Measurements from ENCODE around the gene WNT9B. TPM values are rescaled to one million over a fixed set of nuclear protein-coding genes. Genes with fewer than 3 reads are reported as not detected.

WNT9B gene
- total and polyA plus RNA-seq, 2 of the 13 experiments (the other 11 are each of a cell fraction or from before 2014, with no cell fraction given): not detected

DNA sequence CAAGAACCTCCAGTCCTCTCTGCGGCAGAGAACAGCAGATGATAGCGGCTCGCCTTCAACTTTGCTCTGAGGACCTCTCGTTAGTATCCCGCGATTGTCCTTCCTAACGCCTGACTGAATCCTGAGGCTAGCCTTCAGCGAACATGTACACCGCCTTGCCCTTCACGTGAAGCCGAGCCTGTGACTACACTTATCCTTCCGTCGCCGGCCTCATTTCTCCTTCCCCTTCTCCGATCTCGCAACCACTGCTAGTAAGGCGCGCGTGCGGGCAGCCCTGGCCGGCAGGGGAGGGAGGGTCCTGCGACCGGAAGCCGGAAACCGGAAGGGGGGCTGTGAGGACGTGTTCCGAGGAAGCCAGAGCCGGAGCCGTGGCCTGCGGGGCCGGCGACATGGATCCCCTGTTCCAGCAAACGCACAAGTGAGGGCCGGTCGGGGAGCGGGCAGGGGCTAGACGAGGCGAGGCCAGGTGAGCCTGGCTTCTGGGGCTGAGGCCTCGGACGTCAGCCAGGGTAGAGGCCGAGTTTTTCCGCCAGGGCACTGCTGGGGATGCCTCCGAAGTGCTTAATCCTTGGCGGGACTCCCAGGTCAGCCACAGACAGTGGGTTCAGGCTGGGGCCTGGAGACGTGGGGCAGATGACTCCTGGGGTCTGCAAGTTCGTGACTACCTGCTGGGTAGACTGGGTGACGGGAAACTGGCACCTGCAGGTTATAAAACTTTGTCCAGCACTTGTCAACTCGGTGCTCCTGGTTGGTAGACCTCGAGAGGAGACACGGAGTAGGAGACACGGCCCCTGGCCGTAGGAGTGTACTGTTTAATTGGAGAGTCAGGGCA lies 71.6 kb downstream of the WNT9B start, which contains the start of gene GOSR2 (continued):
- TF ChIP-seq, protein P1, sequence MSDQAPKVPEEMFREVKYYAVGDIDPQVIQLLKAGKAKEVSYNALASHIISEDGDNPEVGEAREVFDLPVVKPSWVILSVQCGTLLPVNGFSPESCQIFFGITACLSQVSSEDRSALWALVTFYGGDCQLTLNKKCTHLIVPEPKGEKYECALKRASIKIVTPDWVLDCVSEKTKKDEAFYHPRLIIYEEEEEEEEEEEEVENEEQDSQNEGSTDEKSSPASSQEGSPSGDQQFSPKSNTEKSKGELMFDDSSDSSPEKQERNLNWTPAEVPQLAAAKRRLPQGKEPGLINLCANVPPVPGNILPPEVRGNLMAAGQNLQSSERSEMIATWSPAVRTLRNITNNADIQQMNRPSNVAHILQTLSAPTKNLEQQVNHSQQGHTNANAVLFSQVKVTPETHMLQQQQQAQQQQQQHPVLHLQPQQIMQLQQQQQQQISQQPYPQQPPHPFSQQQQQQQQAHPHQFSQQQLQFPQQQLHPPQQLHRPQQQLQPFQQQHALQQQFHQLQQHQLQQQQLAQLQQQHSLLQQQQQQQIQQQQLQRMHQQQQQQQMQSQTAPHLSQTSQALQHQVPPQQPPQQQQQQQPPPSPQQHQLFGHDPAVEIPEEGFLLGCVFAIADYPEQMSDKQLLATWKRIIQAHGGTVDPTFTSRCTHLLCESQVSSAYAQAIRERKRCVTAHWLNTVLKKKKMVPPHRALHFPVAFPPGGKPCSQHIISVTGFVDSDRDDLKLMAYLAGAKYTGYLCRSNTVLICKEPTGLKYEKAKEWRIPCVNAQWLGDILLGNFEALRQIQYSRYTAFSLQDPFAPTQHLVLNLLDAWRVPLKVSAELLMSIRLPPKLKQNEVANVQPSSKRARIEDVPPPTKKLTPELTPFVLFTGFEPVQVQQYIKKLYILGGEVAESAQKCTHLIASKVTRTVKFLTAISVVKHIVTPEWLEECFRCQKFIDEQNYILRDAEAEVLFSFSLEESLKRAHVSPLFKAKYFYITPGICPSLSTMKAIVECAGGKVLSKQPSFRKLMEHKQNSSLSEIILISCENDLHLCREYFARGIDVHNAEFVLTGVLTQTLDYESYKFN (CRISPR knock-in tag; conservative IDR thresholded peaks at IDR 0.05): peak; percentile 56; the same call in 1 of the 2 replicates
- peak; percentile 81 for TF ChIP-seq MED8 (CRISPR knock-in tag; IDR thresholded peaks at IDR 0.05; ENCODE audit: insufficient replicate concordance)
- peak; percentile 99 for TF ChIP-seq POLR2G (IDR thresholded peaks at IDR 0.05; ENCODE audit: low read depth, low read length)
- no peak for TF ChIP-seq NAIF1 (CRISPR knock-in tag; IDR thresholded peaks at IDR 0.05; ENCODE audit: borderline replicate concordance)
- peak; percentile 88; the same call in 1 of the 2 replicates for TF ChIP-seq HINFP (CRISPR knock-in tag; IDR thresholded peaks at IDR 0.05; ENCODE audit: low read depth)
- TF ChIP-seq ZFY (CRISPR knock-in tag; IDR thresholded peaks at IDR 0.05): peak; percentile 100
- peak; percentile 95 for TF ChIP-seq ZSCAN9 (CRISPR knock-in tag; IDR thresholded peaks at IDR 0.05; ENCODE audit: borderline replicate concordance)
- no peak; the same call in none of the 2 replicates for TF ChIP-seq HES4 (CRISPR knock-in tag; IDR thresholded peaks at IDR 0.05; ENCODE audit: borderline replicate concordance)
- peak; percentile 95; the same call in 1 of the 2 replicates for TF ChIP-seq ZBTB25 (CRISPR knock-in tag; IDR thresholded peaks at IDR 0.05)
- peak; percentile 97 for TF ChIP-seq MXD1 (CRISPR knock-in tag; IDR thresholded peaks at IDR 0.05)
- peak; percentile 94; the same call in 1 of the 2 replicates for TF ChIP-seq ZNF274 (CRISPR knock-in tag; IDR thresholded peaks at IDR 0.05)
- TF ChIP-seq ZNF550 (CRISPR knock-in tag; IDR thresholded peaks at IDR 0.05; ENCODE audit: borderline replicate concordance): peak; percentile 94; the same call in 1 of the 2 replicates
- TF ChIP-seq MLX (CRISPR knock-in tag; IDR thresholded peaks at IDR 0.05): peak; percentile 53; the same call in 1 of the 2 replicates
- TF ChIP-seq SUZ12 (IDR thresholded peaks at IDR 0.05; ENCODE audit: low read depth, low read length): no peak
- peak; percentile 88; the same call in 1 of the 2 replicates for TF ChIP-seq ZNF776 (CRISPR knock-in tag; IDR thresholded peaks at IDR 0.05)
- no peak for TF ChIP-seq RORA (CRISPR knock-in tag; IDR thresholded peaks at IDR 0.05)
- TF ChIP-seq IKZF1 (IDR thresholded peaks at IDR 0.05): no peak
- TF ChIP-seq CCAR2 (optimal IDR thresholded peaks at IDR 0.05; ENCODE audit: low read depth, low read length): peak; percentile 61
- peak; percentile 60; the same call in 1 of the 2 replicates for TF ChIP-seq BCL6 (CRISPR knock-in tag; IDR thresholded peaks at IDR 0.05)
- no peak for TF ChIP-seq ZNF577 (CRISPR knock-in tag; IDR thresholded peaks at IDR 0.05; ENCODE audit: borderline replicate concordance, low read depth)
- peak; percentile 97 for TF ChIP-seq HDAC1 (CRISPR knock-in tag; IDR thresholded peaks at IDR 0.05)
- peak; percentile 90 for TF ChIP-seq ZNF788 (CRISPR knock-in tag; IDR thresholded peaks at IDR 0.05; ENCODE audit: borderline replicate concordance)
- peak; percentile 98 for TF ChIP-seq TARDBP (CRISPR knock-in tag; IDR thresholded peaks at IDR 0.05)
